Vagina (tissue), 2 donors: Measurements from ENCODE around the gene TM6SF1. TPM values are rescaled to one million over a fixed set of nuclear protein-coding genes. Genes with fewer than 3 reads are reported as not detected.
"Not testable (repeated sequence)": the region's sequence is repeated elsewhere in the genome, so short reads cannot be mapped to it uniquely, and the experiment has no call there.

Experiments
- DNase-seq, 2 donors: peaks; one replicate each; pipeline ENCODE4 v3.0.0-alpha.2; 2017; ENCODE audit errors: extremely low spot score in 2 of 2
- H3K27ac ChIP-seq: fragments of 200-600 bp; sonication (generic); one replicate; pipeline ENCODE4 v1.5.1; 2019
- H3K27me3 ChIP-seq: fragments of 200-600 bp; sonication (generic); one replicate; pipeline ENCODE4 v1.5.1; 2019
- H3K36me3 ChIP-seq, 2 donors: fragments of 200-600 bp; sonication (generic); one replicate each; pipeline ENCODE4 v1.5.1; 2017 to 2019
- H3K4me1 ChIP-seq: fragments of 200-600 bp; sonication (generic); one replicate; pipeline ENCODE4 v1.5.1; 2019
- H3K4me3 ChIP-seq, 2 donors: fragments of 200-600 bp; sonication (generic); 1 replicate in 1 of 2; 2 replicates in 1 of 2; pipeline ENCODE4 v1.5.1; 2016 to 2019
- H3K9me3 ChIP-seq: fragments of 200-600 bp; sonication (generic); one replicate; pipeline ENCODE4 v1.5.1; 2019
- CTCF ChIP-seq, 3 experiments: fragments of 450-650 bp in 2 of 3; fragments of 200-600 bp in 1 of 3; sonication (generic) in 1 of 3; IDR thresholded peaks; one replicate each; pipeline ENCODE4 v1.5.1; 2017 to 2019; ENCODE audit warnings: antibody characterized with exemption in 3 of 3, mild to moderate bottlenecking in 2 of 3, moderate library complexity in 2 of 3
- POLR2A ChIP-seq, 2 donors: fragments of 450-650 bp; IDR thresholded peaks; one replicate each; pipeline ENCODE4 v1.6.1; 2017; ENCODE audit warnings: antibody characterized with exemption in 2 of 2, mild to moderate bottlenecking in 2 of 2, moderate library complexity in 2 of 2
- POLR2AphosphoS5 ChIP-seq, 2 donors: sonication (generic); formaldehyde crosslinking; IDR thresholded peaks; one replicate each; pipeline ENCODE4 v1.9.0; 2017; ENCODE audit warnings: antibody characterized with exemption in 2 of 2, mild to moderate bottlenecking in 2 of 2, low read depth in 1 of 2; ENCODE audit not compliant: insufficient read depth in 1 of 2
- intact Hi-C: fragments of 100-400 bp; cut with DNase I; formaldehyde crosslinking; loops from one replicate; pipeline ENCODE4 v1.15.1; 2023
- total RNA-seq: library from RNA; depleted of rRNA; stranded (reverse); fragments of >200 nt; gene quantifications from one replicate; pipeline ENCODE4 v1.2.3, GENCODE V29; 2016

Gene TM6SF1
- total RNA-seq, 1 donor from 2014 or later, result 3.9 TPM

GRCh38 chr15:83078712-83079111, 28.7 kb upstream of the TM6SF1 start:
- H3K4me3 ChIP-seq, result no peak overlapping the region
- no peaks in the 10 kb centered on the region for H3K27me3 ChIP-seq
- no peaks in the 10 kb centered on the region for H3K4me1 ChIP-seq
- TF ChIP-seq CTCF (IDR thresholded peaks at IDR 0.05), result no peak
- TF ChIP-seq POLR2A (IDR thresholded peaks at IDR 0.05), result no peak
- TF ChIP-seq POLR2AphosphoS5 (IDR thresholded peaks at IDR 0.05; ENCODE audit: insufficient read depth in 1 of 2, low read depth in 1 of 2), result no peak
- no peak for DNase-seq
- no peaks in the 10 kb centered on the region for H3K9me3 ChIP-seq
- H3K27ac ChIP-seq, result no peak overlapping the region
- H3K36me3 ChIP-seq, result no peaks in the 10 kb centered on the region
- intact Hi-C loops, result no loop called here

GRCh38 chr15:83081256-83082014, 26.0 kb upstream of the TM6SF1 start:
- H3K27ac ChIP-seq, result no peak overlapping the region
- H3K36me3 ChIP-seq, result no peaks in the 10 kb centered on the region
- no peaks in the 10 kb centered on the region for H3K27me3 ChIP-seq
- DNase-seq, result no peak
- H3K9me3 ChIP-seq, result no peaks in the 10 kb centered on the region
- intact Hi-C loops, result no loop called here
- H3K4me3 ChIP-seq, result no peak overlapping the region
- H3K4me1 ChIP-seq, result no peaks in the 10 kb centered on the region
- no peak for TF ChIP-seq POLR2A (IDR thresholded peaks at IDR 0.05)
- no peak for TF ChIP-seq POLR2AphosphoS5 (IDR thresholded peaks at IDR 0.05; ENCODE audit: insufficient read depth in 1 of 2, low read depth in 1 of 2)
- TF ChIP-seq CTCF (IDR thresholded peaks at IDR 0.05), result no peak

GRCh38 chr15:83082730-83083386, 24.6 kb upstream of the TM6SF1 start:
- Histone ChIP-seq H3K4me3 (no peak overlapping the region), H3K4me1 (no peaks in the 10 kb centered on the region), H3K36me3 (no peaks in the 10 kb centered on the region), H3K27ac (no peak overlapping the region), H3K9me3 (no peaks in the 10 kb centered on the region), H3K27me3 (no peaks in the 10 kb centered on the region)
- intact Hi-C loops, result no loop called here
- no peak for DNase-seq
- TF ChIP-seq POLR2AphosphoS5 (IDR thresholded peaks at IDR 0.05; ENCODE audit: insufficient read depth in 1 of 2, low read depth in 1 of 2) (no peak), POLR2A (IDR thresholded peaks at IDR 0.05) (no peak), CTCF (IDR thresholded peaks at IDR 0.05) (no peak)

- H3K9me3 ChIP-seq, intact Hi-C loops, H3K36me3 ChIP-seq, H3K27ac ChIP-seq, DNase-seq, H3K4me1 ChIP-seq, H3K27me3 ChIP-seq, H3K4me3 ChIP-seq: not testable (repeated sequence)
Observed at GRCh38 chr15:83085461-83085860, 22.0 kb upstream of the TM6SF1 start.

- H3K36me3 ChIP-seq, DNase-seq, H3K27me3 ChIP-seq, H3K4me1 ChIP-seq, H3K27ac ChIP-seq, intact Hi-C loops, H3K4me3 ChIP-seq, H3K9me3 ChIP-seq: not testable (repeated sequence)
Observed at GRCh38 chr15:83085864-83086552, 21.4 kb upstream of the TM6SF1 start.

- Histone ChIP-seq H3K27ac (no peak overlapping the region), H3K4me3 (no peak overlapping the region), H3K9me3 (no peaks in the 10 kb centered on the region), H3K27me3 (no peaks in the 10 kb centered on the region), H3K36me3 (no peaks in the 10 kb centered on the region), H3K4me1 (no peaks in the 10 kb centered on the region)
- TF ChIP-seq POLR2AphosphoS5 (IDR thresholded peaks at IDR 0.05; ENCODE audit: insufficient read depth in 1 of 2, low read depth in 1 of 2) (no peak), POLR2A (IDR thresholded peaks at IDR 0.05) (no peak)
- no peak for DNase-seq
- intact Hi-C loops, result no loop called here
Observed at GRCh38 chr15:83087576-83087975, 19.9 kb upstream of the TM6SF1 start.
